ENCODE measurements around the gene ARFGEF3.

Gene ARFGEF3

GRCh38 chr6:138235693-138236092 lies 74.0 kb downstream of the ARFGEF3 start:
- Histone ChIP-seq H3K36me3 (ENCODE audit: control insufficient read depth, insufficient read depth, low read length) (no peaks in the 10 kb centered on the region), H3K4me3 (ENCODE audit: low read depth, low read length) (no peak overlapping the region), H3K9me3 (ENCODE audit: control insufficient read depth, insufficient read depth, low read length) (no peaks in the 10 kb centered on the region), H3K27me3 (ENCODE audit: control insufficient read depth, insufficient read depth, low read length) (no peaks in the 10 kb centered on the region), H3K9ac (ENCODE audit: low read depth, low read length) (no peak overlapping the region), H3K4me1 (ENCODE audit: control insufficient read depth, insufficient read depth, low read length) (no peaks in the 10 kb centered on the region)

GRCh38 chr6:138237463-138237862 lies 75.7 kb downstream of the ARFGEF3 start:
- Histone ChIP-seq H3K4me1 (ENCODE audit: control insufficient read depth, insufficient read depth, low read length) (no peaks in the 10 kb centered on the region), H3K36me3 (ENCODE audit: control insufficient read depth, insufficient read depth, low read length) (no peaks in the 10 kb centered on the region), H3K9me3 (ENCODE audit: control insufficient read depth, insufficient read depth, low read length) (no peaks in the 10 kb centered on the region), H3K27me3 (ENCODE audit: control insufficient read depth, insufficient read depth, low read length) (no peaks in the 10 kb centered on the region), H3K9ac (ENCODE audit: low read depth, low read length) (no peak overlapping the region), H3K4me3 (ENCODE audit: low read depth, low read length) (no peak overlapping the region)

GRCh38 chr6:138238368-138238767 lies 76.6 kb downstream of the ARFGEF3 start:
- Histone ChIP-seq H3K36me3 (ENCODE audit: control insufficient read depth, insufficient read depth, low read length) (no peaks in the 10 kb centered on the region), H3K9ac (ENCODE audit: low read depth, low read length) (no peak overlapping the region), H3K4me1 (ENCODE audit: control insufficient read depth, insufficient read depth, low read length) (no peaks in the 10 kb centered on the region), H3K4me3 (ENCODE audit: low read depth, low read length) (no peak overlapping the region), H3K27me3 (ENCODE audit: control insufficient read depth, insufficient read depth, low read length) (no peaks in the 10 kb centered on the region), H3K9me3 (ENCODE audit: control insufficient read depth, insufficient read depth, low read length) (no peaks in the 10 kb centered on the region)

GRCh38 chr6:138239774-138240173 lies 78.0 kb downstream of the ARFGEF3 start:
- Histone ChIP-seq H3K27me3 (ENCODE audit: control insufficient read depth, insufficient read depth, low read length) (no peaks in the 10 kb centered on the region), H3K4me3 (ENCODE audit: low read depth, low read length) (no peak overlapping the region), H3K9me3 (ENCODE audit: control insufficient read depth, insufficient read depth, low read length) (no peaks in the 10 kb centered on the region), H3K9ac (ENCODE audit: low read depth, low read length) (no peak overlapping the region), H3K36me3 (ENCODE audit: control insufficient read depth, insufficient read depth, low read length) (no peaks in the 10 kb centered on the region), H3K4me1 (ENCODE audit: control insufficient read depth, insufficient read depth, low read length) (no peaks in the 10 kb centered on the region)

- Histone ChIP-seq H3K27me3 (ENCODE audit: control insufficient read depth, insufficient read depth, low read length) (no peaks in the 10 kb centered on the region), H3K9ac (ENCODE audit: low read depth, low read length) (no peak overlapping the region), H3K9me3 (ENCODE audit: control insufficient read depth, insufficient read depth, low read length) (no peaks in the 10 kb centered on the region), H3K36me3 (ENCODE audit: control insufficient read depth, insufficient read depth, low read length) (no peaks in the 10 kb centered on the region), H3K4me3 (ENCODE audit: low read depth, low read length) (no peak overlapping the region), H3K4me1 (ENCODE audit: control insufficient read depth, insufficient read depth, low read length) (no peaks in the 10 kb centered on the region)
Observed at GRCh38 chr6:138240476-138241245, 78.9 kb downstream of the ARFGEF3 start.

- Histone ChIP-seq H3K9me3 (ENCODE audit: control insufficient read depth, insufficient read depth, low read length) (no peaks in the 10 kb centered on the region), H3K4me1 (ENCODE audit: control insufficient read depth, insufficient read depth, low read length) (no peaks in the 10 kb centered on the region), H3K27me3 (ENCODE audit: control insufficient read depth, insufficient read depth, low read length) (no peaks in the 10 kb centered on the region)
Observed at GRCh38 chr6:138241381-138241780, 79.6 kb downstream of the ARFGEF3 start.

GRCh38 chr6:138241934-138242333 lies 80.2 kb downstream of the ARFGEF3 start:
- no peak overlapping the region for H3K9ac ChIP-seq (ENCODE audit: low read depth, low read length)
- H3K9me3 ChIP-seq (ENCODE audit: control insufficient read depth, insufficient read depth, low read length): no peaks in the 10 kb centered on the region
- no peaks in the 10 kb centered on the region for H3K36me3 ChIP-seq (ENCODE audit: control insufficient read depth, insufficient read depth, low read length)
- no peaks in the 10 kb centered on the region for H3K27me3 ChIP-seq (ENCODE audit: control insufficient read depth, insufficient read depth, low read length)
- no peak overlapping the region for H3K4me3 ChIP-seq (ENCODE audit: low read depth, low read length)
- H3K4me1 ChIP-seq (ENCODE audit: control insufficient read depth, insufficient read depth, low read length): no peaks in the 10 kb centered on the region

More at GRCh38 chr6:138241381-138241780, 79.6 kb downstream of the ARFGEF3 start:
- no peak overlapping the region for H3K4me3 ChIP-seq (ENCODE audit: low read depth, low read length)
- H3K36me3 ChIP-seq (ENCODE audit: control insufficient read depth, insufficient read depth, low read length): no peaks in the 10 kb centered on the region
- no peak overlapping the region for H3K9ac ChIP-seq (ENCODE audit: low read depth, low read length)

- H3K9ac ChIP-seq (ENCODE audit: low read depth, low read length): no peak overlapping the region
- H3K9me3 ChIP-seq (ENCODE audit: control insufficient read depth, insufficient read depth, low read length): no peaks in the 10 kb centered on the region
- H3K27me3 ChIP-seq (ENCODE audit: control insufficient read depth, insufficient read depth, low read length): no peaks in the 10 kb centered on the region
- no peak overlapping the region for H3K4me3 ChIP-seq (ENCODE audit: low read depth, low read length)
- no peaks in the 10 kb centered on the region for H3K4me1 ChIP-seq (ENCODE audit: control insufficient read depth, insufficient read depth, low read length)
- no peaks in the 10 kb centered on the region for H3K36me3 ChIP-seq (ENCODE audit: control insufficient read depth, insufficient read depth, low read length)
Observed at GRCh38 chr6:138242987-138243592, 81.4 kb downstream of the ARFGEF3 start.

GRCh38 chr6:138245751-138246150 lies 84.0 kb downstream of the ARFGEF3 start:
- H3K36me3 ChIP-seq (ENCODE audit: control insufficient read depth, insufficient read depth, low read length): no peaks in the 10 kb centered on the region
- no peaks in the 10 kb centered on the region for H3K9me3 ChIP-seq (ENCODE audit: control insufficient read depth, insufficient read depth, low read length)
- H3K4me3 ChIP-seq (ENCODE audit: low read depth, low read length): no peak overlapping the region
- no peaks in the 10 kb centered on the region for H3K27me3 ChIP-seq (ENCODE audit: control insufficient read depth, insufficient read depth, low read length)
- H3K9ac ChIP-seq (ENCODE audit: low read depth, low read length): no peak overlapping the region
- H3K4me1 ChIP-seq (ENCODE audit: control insufficient read depth, insufficient read depth, low read length): no peaks in the 10 kb centered on the region

GRCh38 chr6:138246650-138247440 lies 85.1 kb downstream of the ARFGEF3 start:
- no peaks in the 10 kb centered on the region for H3K9me3 ChIP-seq (ENCODE audit: control insufficient read depth, insufficient read depth, low read length)
- no peaks in the 10 kb centered on the region for H3K4me1 ChIP-seq (ENCODE audit: control insufficient read depth, insufficient read depth, low read length)
- H3K4me3 ChIP-seq (ENCODE audit: low read depth, low read length): no peak overlapping the region
- H3K36me3 ChIP-seq (ENCODE audit: control insufficient read depth, insufficient read depth, low read length): no peaks in the 10 kb centered on the region
- no peak overlapping the region for H3K9ac ChIP-seq (ENCODE audit: low read depth, low read length)
- no peaks in the 10 kb centered on the region for H3K27me3 ChIP-seq (ENCODE audit: control insufficient read depth, insufficient read depth, low read length)

GRCh38 chr6:138248011-138248410 lies 86.3 kb downstream of the ARFGEF3 start:
- H3K9me3 ChIP-seq (ENCODE audit: control insufficient read depth, insufficient read depth, low read length): no peaks in the 10 kb centered on the region
- H3K9ac ChIP-seq (ENCODE audit: low read depth, low read length): no peak overlapping the region
- H3K4me3 ChIP-seq (ENCODE audit: low read depth, low read length): no peak overlapping the region
- no peaks in the 10 kb centered on the region for H3K36me3 ChIP-seq (ENCODE audit: control insufficient read depth, insufficient read depth, low read length)
- no peaks in the 10 kb centered on the region for H3K27me3 ChIP-seq (ENCODE audit: control insufficient read depth, insufficient read depth, low read length)
- H3K4me1 ChIP-seq (ENCODE audit: control insufficient read depth, insufficient read depth, low read length): no peaks in the 10 kb centered on the region
